ENCODE results near the gene VAMP8. TPM values are rescaled to one million over a fixed set of nuclear protein-coding genes. Genes with fewer than 3 reads are reported as not detected.

The VAMP8 gene
- total and polyA plus RNA-seq, 10 of the 15 experiments (the other 5 are each of a cell fraction or from before 2014, with no cell fraction given), result 93.6 to 744 (median 217) TPM

GRCh38 chr2:85602476-85603234 lies 25.3 kb downstream of the VAMP8 start, which contains the start of gene TMEM150A (continued):
- no peak for TF ChIP-seq IRF3 (IDR thresholded peaks at IDR 0.05)
- TF ChIP-seq, protein P1, sequence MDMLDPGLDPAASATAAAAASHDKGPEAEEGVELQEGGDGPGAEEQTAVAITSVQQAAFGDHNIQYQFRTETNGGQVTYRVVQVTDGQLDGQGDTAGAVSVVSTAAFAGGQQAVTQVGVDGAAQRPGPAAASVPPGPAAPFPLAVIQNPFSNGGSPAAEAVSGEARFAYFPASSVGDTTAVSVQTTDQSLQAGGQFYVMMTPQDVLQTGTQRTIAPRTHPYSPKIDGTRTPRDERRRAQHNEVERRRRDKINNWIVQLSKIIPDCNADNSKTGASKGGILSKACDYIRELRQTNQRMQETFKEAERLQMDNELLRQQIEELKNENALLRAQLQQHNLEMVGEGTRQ (IDR thresholded peaks at IDR 0.05; ENCODE audit: borderline replicate concordance, low read depth, low read length), result no peak; the same call in 1 of the 2 replicates
- TF ChIP-seq CEBPZ (IDR thresholded peaks at IDR 0.05; ENCODE audit: low read depth, low read length), result no peak
- peak; percentile 82; the same call in 1 of the 2 replicates for TF ChIP-seq GATAD2B (conservative IDR thresholded peaks at IDR 0.05; ENCODE audit: low read depth)
- peak; percentile 65; the same call in 1 of the 2 replicates for TF ChIP-seq TARDBP (IDR thresholded peaks at IDR 0.05; ENCODE audit: borderline replicate concordance)
- no peak for TF ChIP-seq NR2C2 (IDR thresholded peaks at IDR 0.05; ENCODE audit: borderline replicate concordance, control insufficient read depth, insufficient read length, low read depth)
- TF ChIP-seq NFIC (IDR thresholded peaks at IDR 0.05; ENCODE audit: low read depth, low read length), result no peak
- no peak for TF ChIP-seq MTA3 (IDR thresholded peaks at IDR 0.05; ENCODE audit: borderline replicate concordance, low read length)
- TF ChIP-seq MYB (IDR thresholded peaks at IDR 0.05; ENCODE audit: borderline replicate concordance, low read depth, low read length), result no peak
- no peak for TF ChIP-seq GABPA (IDR thresholded peaks at IDR 0.05; ENCODE audit: low read depth)
- peak; percentile 76 for TF ChIP-seq NR2C1 (IDR thresholded peaks at IDR 0.05)
- TF ChIP-seq, protein P2, sequence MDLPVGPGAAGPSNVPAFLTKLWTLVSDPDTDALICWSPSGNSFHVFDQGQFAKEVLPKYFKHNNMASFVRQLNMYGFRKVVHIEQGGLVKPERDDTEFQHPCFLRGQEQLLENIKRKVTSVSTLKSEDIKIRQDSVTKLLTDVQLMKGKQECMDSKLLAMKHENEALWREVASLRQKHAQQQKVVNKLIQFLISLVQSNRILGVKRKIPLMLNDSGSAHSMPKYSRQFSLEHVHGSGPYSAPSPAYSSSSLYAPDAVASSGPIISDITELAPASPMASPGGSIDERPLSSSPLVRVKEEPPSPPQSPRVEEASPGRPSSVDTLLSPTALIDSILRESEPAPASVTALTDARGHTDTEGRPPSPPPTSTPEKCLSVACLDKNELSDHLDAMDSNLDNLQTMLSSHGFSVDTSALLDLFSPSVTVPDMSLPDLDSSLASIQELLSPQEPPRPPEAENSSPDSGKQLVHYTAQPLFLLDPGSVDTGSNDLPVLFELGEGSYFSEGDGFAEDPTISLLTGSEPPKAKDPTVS (IDR thresholded peaks at IDR 0.05; ENCODE audit: low read depth, low read length), result no peak
- 0 out of 2 replicates have a peak, but pooled peaks have one; percentile 51 for TF ChIP-seq ZNF217 (IDR thresholded peaks at IDR 0.05)
- TF ChIP-seq ZNF622 (IDR thresholded peaks at IDR 0.05), result no peak
- peak; percentile 94 for TF ChIP-seq MXI1 (IDR thresholded peaks at IDR 0.05; ENCODE audit: low read depth, low read length)
- peak; percentile 28; the same call in 1 of the 2 replicates for TF ChIP-seq CHD2 (IDR thresholded peaks at IDR 0.05; ENCODE audit: borderline replicate concordance, low read depth, low read length)
- no peak for TF ChIP-seq BCLAF1 (IDR thresholded peaks at IDR 0.05)
- no peak for TF ChIP-seq RFX5 (IDR thresholded peaks at IDR 0.05; ENCODE audit: low read depth, low read length)
- no peak for TF ChIP-seq RB1 (IDR thresholded peaks at IDR 0.05; ENCODE audit: borderline replicate concordance)
- TF ChIP-seq TBL1XR1 (IDR thresholded peaks at IDR 0.05; ENCODE audit: low read depth, low read length), result no peak
- TF ChIP-seq TCF12 (IDR thresholded peaks at IDR 0.05; ENCODE audit: low read depth, low read length), result no peak

Data from GM12878 (cell line).